D721Med (cell line): Measurements from ENCODE around the gene QSER1.
"Not testable (repeated sequence)": the region's sequence is repeated elsewhere in the genome, so short reads cannot be mapped to it uniquely, and the experiment has no call there.

Experiments used
- DNase-seq: peaks from one replicate; pipeline ENCODE4 v3.0.0; 2011; ENCODE audit warnings: low spot score; ENCODE audit not compliant: insufficient read length
- FAIRE-seq: peaks from 2 replicates; lab custom pipeline; 2011; peaks lifted over from hg19 to GRCh38; lab: Jason Lieb, UNC
- CTCF ChIP-seq: IDR thresholded peaks from 2 replicates; pipeline ENCODE4 v1.5.1; 2012; ENCODE audit warnings: mild to moderate bottlenecking, control low read depth; ENCODE audit not compliant: insufficient read depth; ENCODE audit errors: missing control alignments

QSER1 gene

DNA sequence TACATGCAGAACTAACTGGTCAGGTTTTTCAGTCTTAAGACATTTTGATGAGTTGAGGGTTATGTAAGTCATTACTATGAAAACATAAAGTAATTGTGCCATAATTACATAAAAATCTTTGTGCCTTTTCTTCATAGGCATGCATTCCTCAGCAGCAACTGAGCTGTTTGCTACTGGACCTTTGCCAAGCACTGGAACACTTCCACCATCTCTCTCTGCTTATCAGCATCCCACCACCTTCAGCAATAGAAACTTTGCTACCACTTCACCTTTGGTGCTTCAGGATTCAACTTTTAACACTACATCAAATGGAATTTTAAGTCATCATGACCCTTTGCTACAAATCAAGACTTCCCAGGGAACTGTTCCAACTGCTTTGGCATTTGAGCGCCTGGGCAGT is 39.0 kb downstream of the QSER1 start:
- FAIRE-seq (no peak), DNase-seq (no peak)
- no peak for TF ChIP-seq CTCF

DNA sequence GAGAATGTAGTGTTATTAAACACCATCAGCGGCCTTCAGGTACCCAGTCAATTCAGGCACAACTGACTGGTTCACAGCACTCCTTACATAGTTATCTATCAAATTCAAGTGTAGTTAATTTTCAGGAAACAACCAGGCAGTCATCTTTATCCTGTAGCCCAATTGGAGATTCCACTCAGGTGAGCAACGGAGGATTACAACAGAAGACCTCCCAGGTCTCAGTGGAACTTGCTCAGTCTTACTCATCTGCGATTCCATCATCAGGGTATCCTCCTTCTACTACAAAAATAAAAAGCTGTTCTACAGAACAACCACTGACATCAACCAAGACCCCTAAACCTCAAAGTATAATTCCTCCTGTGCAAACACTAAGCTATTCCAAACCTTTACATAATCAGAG is 39.6 kb downstream of the QSER1 start:
- FAIRE-seq (no peak), DNase-seq (no peak)
- TF ChIP-seq CTCF, result no peak

- DNase-seq (no peak), FAIRE-seq (no peak)
- no peak for TF ChIP-seq CTCF
Measured at GRCh38 chr11:32935462-32936029, 42.9 kb downstream of the QSER1 start.

DNA sequence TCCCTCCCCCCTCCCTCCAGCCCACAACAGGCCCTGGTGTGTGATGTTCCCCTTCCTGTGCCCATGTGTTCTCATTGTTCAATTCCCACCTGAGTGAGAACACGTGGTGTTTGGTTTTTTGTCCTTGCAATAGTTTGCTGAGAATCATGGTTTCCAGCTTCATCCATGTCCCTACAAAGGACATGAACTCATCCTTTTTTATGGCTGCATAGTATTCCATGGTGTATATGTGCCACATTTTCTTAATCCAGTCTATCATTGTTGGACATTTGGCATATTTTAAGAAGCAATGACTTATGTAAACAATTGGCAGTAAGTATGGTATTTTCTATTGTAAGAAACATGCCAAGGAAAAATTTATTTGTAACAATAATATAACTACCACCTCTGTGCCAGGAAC is 43.6 kb downstream of the QSER1 start:
- not testable (repeated sequence) for FAIRE-seq, DNase-seq

GRCh38 chr11:32937283-32937682 is 44.7 kb downstream of the QSER1 start:
- FAIRE-seq, DNase-seq: not testable (repeated sequence)

DNA sequence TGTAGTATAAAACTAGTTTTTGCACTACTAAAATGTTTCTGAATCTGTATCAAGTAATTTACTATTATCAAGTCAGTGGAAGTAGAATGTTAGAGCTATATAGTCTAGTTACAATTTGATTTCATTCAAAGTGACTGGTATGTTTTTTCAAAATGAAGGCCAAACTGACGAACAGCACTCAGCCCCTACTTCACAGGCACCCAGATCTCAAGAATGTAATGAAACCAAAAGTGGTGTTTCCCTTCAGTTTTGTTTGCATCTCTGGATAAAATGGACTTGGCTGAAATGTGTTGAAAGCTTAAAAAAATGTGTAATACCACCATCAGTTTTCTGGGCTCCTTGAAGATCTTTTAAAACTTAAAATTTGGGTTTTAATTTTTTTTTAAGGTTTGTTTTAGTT is 46.4 kb downstream of the QSER1 start:
- DNase-seq (no peak), FAIRE-seq (no peak)
- no peak for TF ChIP-seq CTCF

DNA sequence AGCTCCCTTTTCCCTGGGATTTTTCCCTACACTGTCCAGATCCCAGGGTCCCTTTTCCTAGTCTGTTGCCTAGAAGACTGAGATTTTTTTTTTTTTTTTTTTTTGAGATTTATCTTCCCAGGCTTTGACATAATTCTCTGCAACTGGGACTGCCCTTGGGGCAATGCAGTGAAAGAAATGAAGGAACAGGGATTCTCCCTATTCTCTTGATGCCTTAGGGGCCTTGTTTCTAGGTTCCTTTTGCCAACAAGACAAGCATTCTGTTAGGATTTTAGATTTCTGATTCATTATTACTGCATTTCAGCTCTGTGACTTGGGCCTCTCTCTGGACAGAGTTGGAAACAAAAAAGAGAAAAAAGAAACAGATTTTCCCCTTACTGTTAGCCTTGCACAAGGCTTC is 47.3 kb downstream of the QSER1 start:
- DNase-seq (no peak), FAIRE-seq (no peak)
- TF ChIP-seq CTCF, result no peak

DNA sequence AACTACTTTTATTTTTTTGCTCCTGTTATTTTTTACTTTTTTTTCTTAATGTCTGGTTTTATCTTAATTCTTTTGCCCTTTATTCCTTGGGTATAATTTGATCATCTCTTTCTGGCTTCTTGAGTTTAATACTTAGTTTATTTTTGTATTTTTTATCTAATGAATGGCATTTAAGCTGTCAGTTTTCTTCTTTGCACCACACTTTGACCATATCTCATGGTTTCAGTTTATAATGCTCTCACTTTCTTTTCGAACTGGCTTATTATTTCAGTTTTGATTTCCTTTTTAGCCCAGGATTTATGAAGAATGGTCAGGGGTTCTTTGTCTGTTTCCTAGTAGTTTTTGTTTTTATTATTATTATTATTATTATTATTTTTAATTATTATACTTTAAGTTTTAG is 48.3 kb downstream of the QSER1 start:
- TF ChIP-seq CTCF, result no peak
- FAIRE-seq, result no peak
- DNase-seq, result no peak
